NCI-H2196 treated with DMSO at 0.1 percent for 48 hours (cell line): ENCODE results near the gene IGFBP4.
A peak's percentile ranks its signal among the peaks of the same experiment; 100 is the strongest.
"Not testable (repeated sequence)": the region's sequence is repeated elsewhere in the genome, so short reads cannot be mapped to it uniquely, and the experiment has no call there.

ENCODE experiments used
- DNase-seq: peaks from one replicate; lab custom pipeline; 2025; ENCODE audit not compliant: unreplicated experiment; lab: John Stamatoyannopoulos, UW

The IGFBP4 gene

DNA sequence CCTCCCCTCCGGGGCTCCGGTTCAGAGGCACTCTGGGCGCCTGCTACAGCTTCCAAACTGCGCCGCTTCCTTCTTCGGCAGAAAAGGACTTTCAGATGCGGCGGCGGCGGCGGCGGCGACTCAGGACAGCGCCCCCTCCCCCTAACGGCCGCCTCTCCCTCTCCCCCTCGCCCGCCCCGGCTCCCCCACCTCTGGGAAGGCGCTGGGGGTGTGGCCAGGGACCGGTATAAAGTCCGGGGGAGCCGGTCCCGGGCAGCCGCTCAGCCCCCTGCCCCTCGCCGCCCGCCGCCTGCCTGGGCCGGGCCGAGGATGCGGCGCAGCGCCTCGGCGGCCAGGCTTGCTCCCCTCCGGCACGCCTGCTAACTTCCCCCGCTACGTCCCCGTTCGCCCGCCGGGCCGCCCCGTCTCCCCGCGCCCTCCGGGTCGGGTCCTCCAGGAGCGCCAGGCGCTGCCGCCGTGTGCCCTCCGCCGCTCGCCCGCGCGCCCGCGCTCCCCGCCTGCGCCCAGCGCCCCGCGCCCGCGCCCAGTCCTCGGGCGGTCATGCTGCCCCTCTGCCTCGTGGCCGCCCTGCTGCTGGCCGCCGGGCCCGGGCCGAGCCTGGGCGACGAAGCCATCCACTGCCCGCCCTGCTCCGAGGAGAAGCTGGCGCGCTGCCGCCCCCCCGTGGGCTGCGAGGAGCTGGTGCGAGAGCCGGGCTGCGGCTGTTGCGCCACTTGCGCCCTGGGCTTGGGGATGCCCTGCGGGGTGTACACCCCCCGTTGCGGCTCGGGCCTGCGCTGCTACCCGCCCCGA is at the start of gene IGFBP4:
IGFBP4 (plus strand) TSS at position 255 of the 792 bp plus-strand sequence; CDS start at position 541, 286 bp downstream.
- DNase-seq = no peak

DNA sequence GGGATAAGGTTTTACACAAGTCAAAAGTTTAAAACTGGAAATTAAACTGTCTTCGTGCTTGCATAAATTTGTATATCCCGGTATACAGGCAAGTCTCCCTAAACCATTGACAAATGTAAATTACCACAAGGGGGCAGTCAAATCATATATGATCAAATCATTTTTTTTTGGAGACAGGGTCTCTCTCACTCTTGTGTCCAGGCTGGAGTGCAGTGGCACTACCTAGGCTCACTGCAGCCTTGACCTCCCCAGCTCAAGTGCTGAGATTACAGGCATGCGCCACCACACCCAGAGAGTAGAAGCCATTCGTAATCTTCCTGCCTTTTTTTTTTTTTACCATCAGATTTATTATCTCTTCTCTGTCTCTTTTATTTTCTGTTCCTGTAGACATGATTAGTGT is 44.1 kb upstream of the IGFBP4 start:
- DNase-seq = no peak

DNA sequence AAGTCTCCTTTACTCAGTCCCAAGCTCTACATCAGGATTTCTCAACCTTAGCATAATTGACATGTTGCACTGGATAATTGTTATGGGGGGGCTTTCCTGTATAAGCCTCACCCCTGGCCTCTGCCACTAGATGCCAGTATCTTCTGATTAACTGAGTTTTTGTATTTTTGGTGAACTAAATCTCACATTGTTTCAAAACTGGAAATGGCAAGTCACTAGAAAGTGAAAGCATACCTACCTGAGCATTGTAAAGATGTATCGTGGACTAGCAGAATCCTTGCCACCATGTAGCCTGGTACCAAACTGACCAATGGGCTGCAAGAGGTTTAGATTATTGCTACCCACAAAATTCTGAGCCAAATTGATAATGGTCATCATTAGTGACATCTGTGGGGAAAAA is 40.6 kb upstream of the IGFBP4 start:
- DNase-seq = no peak

DNA sequence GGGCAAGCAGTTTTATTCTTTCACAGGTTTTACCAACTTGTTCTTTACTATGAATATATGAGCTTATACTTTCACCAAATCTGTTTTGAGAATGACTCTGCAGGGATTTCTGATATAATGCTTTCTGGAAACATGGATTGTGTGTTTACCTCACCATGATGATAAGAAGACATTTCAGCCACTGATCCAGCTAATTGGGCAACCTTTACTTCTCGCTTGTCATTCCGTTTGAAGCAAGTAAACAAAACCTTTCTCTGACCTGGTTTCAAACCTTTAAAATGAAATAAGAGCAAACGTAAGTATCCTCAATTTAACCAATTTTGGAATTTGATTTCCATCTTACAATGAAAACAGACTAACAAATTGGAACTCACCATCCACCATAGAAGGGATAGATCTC is 39.2 kb upstream of the IGFBP4 start:
- DNase-seq = no peak

DNA sequence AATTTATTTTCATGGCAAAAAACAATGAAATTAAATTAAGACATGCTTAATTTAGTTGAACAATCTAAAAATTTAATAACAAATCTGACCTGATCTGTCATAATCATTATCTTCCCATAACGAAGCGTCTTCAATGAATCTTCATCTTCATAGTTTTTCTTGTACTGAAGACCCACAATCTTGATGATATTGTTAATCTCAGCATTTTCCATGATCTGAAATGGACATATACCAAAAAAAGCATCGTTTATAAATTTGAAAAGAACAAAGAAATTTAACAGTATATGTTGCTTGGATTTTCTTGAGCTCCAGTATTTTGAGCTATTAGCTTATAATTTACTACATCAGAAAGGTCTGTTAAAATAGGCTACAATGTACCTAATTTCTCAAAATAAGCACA is 35.8 kb upstream of the IGFBP4 start:
- no peak for DNase-seq

DNA sequence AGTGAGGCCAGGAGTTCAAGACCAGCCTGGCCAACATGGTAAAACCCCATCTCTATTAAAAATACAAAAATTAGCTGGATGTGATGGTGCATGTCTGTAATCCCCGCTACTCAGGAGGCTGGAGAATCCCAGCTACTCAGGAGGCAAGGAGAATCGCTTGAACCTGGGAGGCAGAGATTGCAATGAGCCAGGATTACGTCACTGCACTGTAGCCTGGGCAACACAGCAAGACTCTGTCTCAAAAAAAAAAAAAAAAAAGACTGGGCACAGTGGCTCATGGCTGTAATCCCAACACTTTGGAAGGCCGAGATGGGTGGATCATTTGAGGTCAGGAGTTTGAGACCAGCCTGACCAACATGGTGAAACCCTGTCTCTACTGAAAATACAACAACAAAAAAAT is 33.7 kb upstream of the IGFBP4 start:
- DNase-seq = not testable (repeated sequence)

DNA sequence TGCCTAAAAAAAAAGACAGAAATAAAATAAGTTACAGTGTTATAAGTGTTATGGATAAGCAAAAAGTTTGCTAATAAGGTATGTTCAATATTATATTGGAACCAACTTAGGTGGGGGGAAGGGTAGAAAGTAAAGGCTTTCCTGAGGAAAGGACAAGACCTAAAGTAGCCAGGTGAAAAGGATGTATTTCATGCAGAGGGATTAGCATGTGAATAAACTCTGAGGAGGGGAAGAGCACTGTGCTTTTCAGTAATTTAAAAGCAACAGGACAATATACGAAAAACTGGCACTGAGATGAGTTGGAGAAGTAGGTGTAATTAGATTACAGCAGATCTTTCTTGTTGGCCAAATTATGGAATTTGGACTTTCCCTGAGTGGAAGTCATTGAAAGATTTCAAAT is 33.2 kb upstream of the IGFBP4 start:
- no peak for DNase-seq

DNA sequence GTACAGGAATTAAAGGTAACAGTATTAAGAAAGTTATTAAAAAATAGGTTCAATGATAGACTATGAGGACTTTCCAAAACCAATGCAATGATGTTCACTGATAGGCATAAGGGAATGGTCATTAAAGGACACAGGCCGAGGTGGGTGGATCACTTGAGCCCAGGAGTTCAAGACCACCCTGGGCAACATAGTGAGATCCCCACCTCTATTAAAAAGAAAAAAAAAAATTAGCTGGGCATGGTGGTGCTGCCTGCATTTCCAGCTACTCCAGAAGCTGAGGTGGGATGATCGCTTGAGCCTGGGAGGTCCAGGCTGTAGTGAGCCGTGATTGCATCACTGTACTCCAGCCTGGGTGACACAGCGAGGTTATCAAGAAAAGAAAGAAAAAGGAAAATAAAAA is 31.4 kb upstream of the IGFBP4 start:
- no peak for DNase-seq

DNA sequence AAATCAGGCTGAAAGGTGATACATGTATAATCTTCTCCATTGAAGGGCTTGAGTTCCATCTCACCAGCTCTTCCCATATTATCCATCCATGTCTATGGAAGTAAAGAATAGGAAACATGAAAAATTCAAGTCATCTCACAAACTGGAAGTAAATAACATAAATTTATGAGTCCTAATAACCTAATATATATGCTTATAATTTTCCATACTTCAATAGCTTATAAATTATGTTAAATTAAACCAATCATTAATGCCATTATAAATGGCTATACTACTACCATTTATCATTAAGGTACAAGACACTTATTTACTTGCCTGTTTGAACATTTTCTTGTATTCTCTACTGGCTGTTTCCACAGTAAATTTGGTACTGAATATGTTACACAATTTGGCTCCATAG is 30.4 kb upstream of the IGFBP4 start:
- no peak for DNase-seq

DNA sequence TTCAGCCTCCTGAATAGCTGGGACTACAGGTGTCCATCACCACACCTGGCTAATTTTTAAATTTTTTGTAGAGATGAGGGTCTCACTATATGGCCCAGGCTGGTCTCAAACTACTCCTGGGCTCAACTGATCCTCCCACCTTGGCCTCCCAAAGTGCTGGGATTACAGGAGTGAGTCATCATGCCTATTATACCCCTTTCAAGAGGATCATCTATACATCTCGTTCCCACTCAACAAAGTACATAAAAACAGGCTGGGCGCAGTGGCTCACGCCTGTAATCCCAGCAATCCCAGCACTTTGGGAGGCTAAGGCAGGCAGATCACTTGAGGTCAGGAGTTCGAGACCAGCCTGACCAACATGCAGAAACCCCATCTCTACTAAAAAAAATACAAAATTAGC is 28.9 kb upstream of the IGFBP4 start:
- DNase-seq = not testable (repeated sequence)

DNA sequence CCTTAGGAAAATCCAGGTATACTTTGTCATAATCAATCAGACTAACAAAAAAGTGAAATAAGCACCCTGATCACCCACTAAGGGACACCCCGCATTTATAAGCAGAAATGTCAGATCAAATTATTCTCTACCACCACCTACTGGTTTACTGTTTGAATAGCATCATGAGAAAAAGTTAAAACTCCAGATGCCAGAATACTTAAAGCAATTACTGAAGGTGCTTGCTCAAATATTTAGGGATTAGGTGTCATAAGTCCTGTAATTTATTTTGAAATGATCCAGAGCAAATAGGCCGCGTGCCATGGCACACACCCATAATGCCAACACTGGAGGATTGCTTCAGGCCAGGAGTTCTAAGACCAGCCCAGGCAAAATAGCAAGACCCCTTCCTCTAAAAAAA is 27.9 kb upstream of the IGFBP4 start:
- no peak for DNase-seq

DNA sequence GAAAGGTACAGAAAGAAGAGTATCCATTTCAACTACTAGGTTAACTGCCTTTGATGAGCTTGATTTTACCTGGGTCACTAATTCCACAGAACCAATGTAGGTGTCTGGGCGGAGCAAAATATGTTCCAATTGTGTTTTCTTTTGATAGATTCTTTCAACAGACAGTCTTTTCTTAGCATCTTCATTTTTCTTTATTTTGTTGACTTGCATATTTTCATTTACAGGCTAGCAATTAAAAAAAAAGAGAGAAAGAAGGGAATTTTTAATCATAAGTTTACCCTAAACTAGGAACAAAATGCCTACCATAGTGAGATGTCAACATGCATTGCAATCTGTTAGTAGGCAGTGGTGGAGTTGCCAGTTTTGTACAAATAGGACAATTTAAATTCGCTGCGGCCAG is 26.6 kb upstream of the IGFBP4 start:
- no peak for DNase-seq

DNA sequence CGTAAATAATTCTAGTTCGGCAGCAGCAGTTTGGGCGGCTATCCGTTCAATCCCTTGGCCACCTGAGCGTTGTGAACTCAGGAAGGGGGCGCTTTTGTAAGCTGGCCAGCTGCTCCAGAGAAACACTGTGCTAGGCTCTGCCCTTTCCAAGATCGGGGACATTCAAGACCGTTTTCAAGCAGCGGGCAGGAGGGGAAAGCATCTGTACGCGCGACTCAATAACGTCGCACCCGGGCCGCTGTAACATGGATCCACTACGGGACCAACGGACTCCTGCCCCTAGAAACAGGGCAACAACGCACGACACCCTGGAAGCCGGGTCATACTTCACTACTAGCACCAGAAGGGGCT is 26.0 kb upstream of the IGFBP4 start:
- DNase-seq = no peak

DNA sequence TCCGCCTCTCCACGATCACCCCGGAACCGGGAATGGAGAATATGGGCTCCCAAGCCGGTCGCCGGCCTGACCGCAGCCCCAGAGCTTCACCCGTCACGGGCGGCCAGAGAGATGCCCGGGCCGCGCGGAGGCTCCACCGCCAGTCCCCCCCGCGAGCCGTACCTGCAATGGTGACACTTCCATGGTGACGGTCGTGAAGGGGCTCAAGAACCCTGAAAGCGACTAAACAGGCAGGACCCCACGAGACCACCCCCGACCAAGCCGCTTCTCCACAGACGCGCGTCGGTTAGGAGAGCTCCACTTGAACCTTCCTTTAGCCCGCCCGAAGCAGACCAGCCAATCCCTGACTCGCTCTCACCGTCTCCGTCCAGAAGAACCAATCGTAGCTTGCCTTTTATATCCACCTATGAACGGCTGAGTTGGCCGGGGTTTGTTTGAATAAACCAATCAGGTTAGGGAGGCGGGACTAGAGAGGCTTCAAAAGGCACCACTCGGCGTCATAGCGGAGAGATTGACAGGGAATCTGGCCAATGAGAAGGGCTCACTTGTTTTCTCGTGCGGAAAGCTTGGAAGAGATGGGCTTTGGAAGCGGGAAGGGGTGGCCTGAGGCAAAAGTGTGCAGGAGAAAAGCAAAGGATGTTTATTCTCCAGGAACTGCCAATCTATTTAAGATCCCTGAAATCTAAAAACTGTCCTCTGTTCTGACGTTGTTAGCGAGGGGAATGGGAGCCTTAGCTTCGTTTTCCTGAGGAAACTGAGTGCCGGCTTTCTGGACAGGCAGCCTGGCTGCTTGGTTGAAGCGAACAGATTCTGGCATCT is 25.4 kb upstream of the IGFBP4 start, which contains the start of gene TOP2A:
TOP2A (minus strand) TSS at position 288 of the 819 bp plus-strand sequence; CDS start at position 183, 105 bp downstream.
- peak; percentile 83 for DNase-seq

DNA sequence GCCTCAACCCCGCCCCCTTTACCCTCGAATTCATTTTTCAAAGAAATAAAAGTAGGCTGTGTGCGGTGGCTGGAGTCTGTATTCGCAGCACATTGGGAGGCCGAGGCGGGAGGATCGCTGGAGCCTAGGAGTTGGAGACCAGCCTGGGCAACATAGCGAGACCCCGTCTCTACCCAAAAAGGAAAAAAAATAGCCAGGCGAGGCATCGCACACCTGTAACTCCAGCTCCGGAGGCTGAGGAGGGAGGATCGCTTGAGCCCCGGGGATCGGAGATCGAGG is 24.9 kb upstream of the IGFBP4 start:
- DNase-seq = no peak

DNA sequence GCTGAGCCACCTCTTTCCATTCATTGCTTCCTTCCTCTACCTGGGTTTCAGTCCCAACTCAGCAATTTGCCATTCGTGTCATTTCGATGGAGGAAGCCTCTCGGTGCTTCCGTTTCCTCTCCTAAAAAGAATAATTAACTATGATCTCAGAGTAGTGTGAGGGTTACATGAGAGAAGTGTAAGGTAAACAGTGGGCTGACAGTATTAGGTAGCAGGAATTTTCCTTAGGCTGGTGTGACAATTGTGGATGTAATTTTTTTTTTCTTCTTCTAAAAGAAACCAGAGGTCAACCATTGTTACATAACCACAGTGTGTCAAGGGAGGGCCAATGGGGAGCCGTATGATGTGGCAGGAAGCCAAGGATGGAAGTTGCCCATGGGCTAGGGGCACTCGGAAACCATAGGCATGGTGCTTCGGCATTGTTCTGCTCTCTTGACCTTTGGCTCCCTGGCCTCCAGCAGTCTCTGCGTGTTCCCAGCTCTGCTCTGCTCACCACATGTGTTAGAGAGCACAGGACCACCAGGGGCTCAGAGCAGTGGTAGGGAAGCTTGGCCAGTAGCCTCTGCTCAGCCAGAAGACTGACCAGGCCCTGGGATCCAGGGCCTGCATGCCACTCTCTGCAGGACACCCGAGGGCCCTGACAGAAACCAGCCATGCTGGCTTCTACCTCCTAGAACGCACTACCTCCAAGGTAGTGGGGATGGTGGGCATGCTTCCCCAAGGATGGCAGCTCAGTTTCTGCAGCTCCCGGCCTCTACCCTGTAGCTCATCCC is 23.5 kb upstream of the IGFBP4 start:
- DNase-seq = no peak

DNA sequence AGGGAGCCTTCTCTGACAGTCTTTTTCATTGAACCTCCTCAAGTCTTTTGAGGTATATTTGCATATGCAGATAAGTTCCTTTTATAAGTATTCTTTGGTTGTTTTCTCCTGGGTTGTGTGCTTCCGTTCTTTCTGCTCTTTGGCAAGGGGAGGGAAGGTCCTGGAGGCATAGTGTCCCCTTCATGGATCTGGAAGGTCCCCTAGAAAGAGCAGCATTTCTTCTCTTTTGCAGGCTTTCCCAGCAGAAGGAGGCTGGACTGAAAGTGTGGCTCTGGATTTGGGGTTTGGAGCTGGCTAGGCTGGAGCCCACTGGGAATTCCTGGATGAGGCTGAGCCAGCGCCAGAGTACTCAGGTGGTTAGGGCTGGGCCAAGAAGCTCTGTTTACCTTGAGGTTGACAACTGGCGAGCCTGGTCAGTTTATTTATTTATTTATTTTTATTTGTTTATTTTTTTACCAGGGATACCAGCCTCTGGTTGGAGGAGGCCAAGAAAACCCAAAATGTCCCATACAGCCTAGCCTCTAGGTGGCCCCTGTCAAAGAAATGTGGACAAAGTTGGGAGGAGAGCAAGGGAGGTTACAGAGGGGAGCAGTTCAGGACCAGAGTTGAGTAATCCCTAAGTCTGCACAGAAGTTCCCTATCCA is 20.1 kb upstream of the IGFBP4 start:
- DNase-seq = no peak

DNA sequence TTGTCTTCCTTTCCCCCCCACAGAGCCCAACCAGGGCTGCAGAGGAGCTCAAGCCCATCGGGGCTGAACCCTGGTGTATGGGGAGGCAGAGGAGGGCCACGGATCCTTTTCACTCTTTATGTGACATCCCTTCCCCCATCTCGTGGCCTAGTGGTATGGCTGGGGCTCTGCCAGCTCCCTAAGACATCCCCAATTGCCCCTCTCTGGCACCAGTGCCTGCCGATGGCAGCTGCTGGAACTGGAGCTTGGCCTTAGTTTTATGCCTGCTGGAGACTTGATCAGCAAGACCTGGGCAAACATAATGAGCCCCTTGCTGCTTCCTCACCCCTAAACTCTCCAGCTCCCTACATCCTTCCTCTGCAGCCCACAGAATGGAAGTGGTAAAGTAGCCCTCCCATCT is 17.5 kb upstream of the IGFBP4 start:
- no peak for DNase-seq

DNA sequence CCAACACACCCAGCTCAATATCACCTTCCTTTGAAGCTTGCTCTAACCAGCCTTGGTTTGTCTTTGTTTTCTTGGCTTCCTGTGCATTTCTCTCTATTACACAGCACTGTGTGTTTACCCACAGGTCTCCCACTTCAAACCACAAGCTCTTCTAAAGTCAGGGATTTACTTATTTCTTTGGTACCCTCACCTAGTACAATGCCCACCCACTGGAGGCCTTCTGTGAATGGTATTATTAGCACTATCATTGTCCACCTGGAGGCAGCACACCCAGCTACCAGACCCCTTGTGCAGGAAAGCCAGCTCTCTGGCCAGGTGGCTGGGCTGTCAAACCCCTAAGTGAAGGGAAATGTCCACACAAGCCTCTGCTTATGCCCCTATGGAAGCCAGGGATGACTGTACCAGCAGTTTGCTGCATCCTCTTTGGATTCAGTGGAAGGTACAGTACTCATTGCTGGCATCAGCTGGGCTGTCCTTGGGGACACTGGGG is 16.2 kb upstream of the IGFBP4 start:
- no peak for DNase-seq

DNA sequence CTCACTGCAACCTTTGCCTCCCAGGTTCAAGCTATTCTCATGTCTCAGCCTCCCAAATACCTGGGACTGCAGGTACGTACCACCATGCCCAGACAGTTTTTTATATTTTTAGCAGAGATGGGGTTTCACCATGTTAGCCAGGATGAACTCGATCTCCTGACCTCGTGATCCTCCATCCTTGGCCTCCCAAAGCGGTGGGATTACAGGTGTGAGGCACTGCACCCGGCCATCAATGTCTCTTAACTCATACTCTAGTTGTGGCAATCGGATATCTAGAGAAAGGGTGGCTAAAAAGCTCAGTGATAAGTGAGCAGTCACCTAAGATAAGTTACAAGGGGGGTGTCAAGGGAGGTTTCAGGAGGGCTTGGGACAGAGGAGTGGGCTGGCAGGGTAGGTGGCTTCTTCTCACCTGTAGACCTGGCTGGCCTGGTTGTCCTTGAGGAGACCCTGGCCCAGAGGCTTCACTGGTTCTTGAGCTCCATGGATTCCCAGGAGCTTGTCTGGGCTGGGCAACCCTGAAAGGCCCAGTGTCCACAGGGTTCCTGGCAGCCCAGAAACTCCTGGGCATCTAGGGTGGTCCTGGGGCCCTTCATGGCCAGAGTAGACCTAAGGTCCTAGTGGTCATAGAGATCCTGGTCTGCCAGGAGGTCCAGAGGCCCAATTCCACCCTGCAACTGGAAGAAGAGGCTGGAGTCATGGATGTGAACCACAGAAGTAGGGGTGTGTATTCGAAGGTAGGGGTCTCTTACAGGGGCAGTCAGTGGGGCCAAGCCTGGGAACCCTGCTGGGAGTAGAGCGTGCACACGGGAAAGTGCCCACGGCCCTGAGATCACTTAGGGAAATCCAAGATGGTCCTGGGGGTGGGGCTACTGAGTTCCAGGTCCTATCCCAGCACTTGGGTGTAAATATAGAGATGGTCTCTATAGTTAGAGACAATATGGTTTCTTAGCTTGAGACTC is 12.7 kb upstream of the IGFBP4 start:
- DNase-seq = no peak
